NCI-H524 treated with DMSO at 0.1 percent for 48 hours (cell line): ENCODE results near the gene PSG2.
"Not testable (repeated sequence)": the region's sequence is repeated elsewhere in the genome, so short reads cannot be mapped to it uniquely, and the experiment has no call there.

Experiments used
- DNase-seq: peaks from one replicate; lab custom pipeline; 2025; lab: John Stamatoyannopoulos, UW

PSG2 gene

DNA sequence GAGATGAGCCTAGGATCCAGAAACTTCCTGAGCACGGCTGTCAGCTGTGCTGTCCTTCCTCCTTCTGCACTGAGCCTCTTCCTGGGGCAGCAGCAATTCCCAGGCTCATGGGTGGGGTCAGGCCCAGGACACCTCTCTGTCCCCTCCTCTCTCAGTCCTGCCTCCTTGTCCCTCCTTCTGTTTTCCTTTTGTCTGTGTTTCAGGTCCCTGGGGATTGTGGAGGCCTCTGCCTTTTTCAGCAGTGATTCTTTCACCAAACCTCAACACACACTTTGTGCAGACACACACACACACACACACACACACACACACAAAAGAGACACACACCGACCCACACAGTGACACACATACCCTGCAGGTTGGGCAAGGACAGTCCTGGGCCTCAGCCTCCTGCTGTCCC, at the start of gene PSG2:
Gene PSG2, minus strand, starts transcription at position 101 of the 400 bp plus-strand sequence. CDS start 132 bp downstream, outside the sequence.
- DNase-seq: not testable (repeated sequence)

DNA sequence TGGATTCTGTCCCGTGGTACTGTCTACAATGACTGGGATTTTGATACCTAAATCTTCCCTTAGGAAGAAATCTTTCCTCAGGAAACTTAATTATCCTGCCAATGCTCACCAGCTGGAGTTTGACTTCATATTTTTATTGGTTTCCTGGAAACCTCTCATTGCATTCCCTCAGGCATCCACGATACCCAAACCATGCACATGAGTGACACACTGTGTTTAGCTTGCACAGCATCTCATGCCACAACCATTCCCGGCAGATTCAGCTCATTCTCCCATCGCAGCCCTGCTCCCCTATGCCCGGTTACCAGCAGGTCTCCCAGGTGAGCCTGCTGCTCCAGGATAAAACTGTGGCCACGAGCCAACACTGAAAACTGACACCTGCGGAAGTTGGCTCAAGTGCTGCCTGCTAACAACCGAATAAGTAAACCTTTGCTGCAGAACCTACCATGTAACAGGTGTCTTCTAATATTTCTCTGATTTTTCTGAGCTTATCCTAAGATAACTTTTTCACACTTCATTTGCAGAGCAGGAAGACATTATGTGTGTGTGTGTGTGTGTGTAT, 48.9 kb upstream of the PSG2 start:
- not testable (repeated sequence) for DNase-seq

DNA sequence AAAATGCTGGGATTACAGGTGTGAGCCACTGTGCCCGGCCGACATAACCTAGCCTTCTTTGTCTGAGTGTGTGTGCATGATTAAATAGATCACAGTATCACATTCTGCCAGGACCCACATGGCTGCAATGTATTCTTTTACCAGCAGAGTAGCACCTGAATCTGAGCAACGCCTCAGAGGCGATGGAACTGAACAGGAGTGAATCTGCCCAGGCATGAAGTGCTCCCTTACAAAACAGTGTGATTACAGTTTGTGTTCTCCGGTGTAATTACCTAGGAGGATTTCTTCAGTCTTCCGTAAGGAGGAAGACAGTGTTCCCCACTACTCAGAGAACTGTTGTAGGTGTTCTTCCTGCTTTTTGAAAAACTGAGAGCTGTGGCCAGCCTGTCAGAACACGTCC, 46.7 kb upstream of the PSG2 start:
- not testable (repeated sequence) for DNase-seq

DNA sequence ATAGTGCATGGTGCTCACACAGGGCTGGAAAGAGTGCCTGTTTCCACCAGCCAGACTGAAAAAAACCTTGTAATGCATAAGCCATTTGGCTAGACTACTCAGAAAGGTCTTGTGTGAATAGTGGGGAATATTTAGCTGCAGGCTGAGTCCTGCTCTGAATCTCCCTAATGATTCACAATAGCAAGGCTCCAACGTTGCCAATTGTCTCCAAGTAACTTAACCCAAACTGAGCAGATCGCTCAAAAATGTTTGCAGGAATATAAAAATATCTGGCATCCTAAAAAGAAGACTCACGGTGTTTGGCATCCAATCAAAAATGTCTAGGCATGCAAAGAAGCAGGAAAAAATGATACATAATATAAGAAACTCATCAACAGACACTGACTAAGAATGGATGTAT, 44.8 kb upstream of the PSG2 start:
- not testable (repeated sequence) for DNase-seq

DNA sequence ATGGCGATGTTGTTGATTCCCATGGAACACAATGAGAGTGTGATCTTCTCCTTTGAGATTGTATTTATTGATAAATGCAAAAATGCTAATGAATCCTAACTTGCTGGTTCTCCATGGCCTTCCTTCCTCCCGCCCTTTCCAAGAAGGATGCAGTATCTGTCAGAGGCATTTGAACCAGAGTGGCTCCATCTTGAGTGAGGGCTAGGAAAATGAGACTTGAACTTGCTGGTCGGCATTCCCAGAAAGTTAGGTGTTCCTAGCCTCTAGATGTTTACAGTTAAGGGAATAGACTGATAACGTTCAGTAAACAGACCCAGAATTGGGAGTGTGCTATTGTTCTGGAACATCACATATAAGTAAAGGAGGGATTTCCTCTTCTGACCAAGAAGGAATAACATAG, 44.2 kb upstream of the PSG2 start:
- DNase-seq: no peak

DNA sequence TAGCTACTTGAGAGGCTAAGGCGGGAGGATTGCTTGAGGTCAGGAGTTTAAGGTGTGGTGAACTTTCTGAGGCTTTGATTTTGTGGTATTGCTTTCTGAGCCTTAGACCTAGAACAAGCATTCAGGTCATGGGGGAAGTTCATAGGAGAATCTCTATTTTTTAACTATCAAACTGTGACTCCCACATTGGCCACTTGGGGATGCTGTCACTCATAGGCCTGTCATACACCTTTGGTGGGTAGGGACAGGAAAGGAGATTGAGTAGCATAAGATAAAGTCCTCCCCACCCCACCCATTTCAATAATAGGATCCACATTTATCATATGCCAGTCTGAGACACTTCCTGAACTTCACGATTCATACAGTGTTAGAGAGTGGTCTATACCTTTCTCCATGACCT, 41.9 kb upstream of the PSG2 start:
- DNase-seq: no peak

DNA sequence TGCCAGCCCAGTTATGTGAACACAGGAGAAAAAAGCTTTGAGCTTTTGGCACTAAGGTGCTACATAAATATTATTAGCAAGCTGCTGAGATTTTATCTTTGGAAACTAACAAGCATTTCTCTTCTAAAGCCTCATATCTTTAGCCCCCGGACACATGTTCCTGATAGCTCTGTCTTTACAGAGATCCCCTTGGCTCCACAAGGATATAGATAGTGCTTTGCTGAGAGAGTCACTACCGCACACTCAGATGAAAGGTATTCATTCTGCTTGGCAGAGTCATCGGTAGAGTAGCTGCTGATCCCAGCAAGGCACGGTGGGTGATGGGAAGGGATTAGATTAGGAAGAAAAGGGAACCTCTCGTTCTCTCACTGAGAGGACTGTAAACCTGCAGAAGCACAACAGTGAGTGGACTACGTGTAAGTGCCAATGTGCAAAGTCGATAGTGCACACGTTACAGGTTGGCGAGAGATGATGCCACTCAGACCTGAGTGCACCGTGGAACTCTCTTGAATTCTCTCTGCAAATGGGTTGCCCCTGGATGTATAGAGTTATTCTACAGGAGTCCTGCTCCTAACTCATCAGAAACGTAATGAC, 38.0 kb upstream of the PSG2 start:
- DNase-seq: not testable (repeated sequence)

DNA sequence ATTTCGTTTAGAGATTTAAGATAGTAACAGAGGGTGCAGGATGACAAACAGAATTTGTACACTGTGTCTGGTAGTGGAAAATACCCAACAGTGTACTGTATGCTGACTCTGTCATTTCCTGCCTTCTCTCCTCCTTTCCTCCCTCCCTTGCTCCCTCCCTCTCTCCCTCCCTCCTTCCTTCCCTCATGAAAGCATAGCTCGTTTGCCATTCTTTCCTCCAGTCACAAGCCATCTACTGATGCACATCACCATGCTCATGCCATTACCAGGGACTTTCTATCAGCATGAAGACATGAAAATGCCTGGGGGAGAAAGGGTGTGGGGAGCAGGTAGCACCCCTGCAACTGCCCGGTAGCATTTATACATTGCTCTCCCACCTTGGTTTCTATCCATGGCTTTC, 37.0 kb upstream of the PSG2 start:
- not testable (repeated sequence) for DNase-seq

DNA sequence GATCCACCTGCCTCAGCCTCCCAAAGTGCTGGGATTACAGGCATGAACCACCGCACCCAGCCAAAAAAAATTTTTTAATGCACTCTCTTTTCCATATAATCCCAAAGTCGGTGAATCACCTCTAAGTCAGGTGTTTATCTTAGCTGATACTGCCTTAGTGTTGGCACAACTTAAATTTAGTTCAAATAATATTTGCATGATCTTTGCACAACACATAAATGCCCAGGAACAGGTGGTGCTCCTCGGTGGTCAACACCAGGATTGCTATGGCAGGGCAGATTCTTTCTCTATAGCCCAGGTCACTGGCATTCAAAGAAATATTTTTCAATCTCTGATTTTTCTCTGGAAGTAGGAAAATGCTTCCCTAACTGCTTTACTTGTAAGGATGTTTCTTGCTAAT, 33.9 kb upstream of the PSG2 start:
- DNase-seq: not testable (repeated sequence)

DNA sequence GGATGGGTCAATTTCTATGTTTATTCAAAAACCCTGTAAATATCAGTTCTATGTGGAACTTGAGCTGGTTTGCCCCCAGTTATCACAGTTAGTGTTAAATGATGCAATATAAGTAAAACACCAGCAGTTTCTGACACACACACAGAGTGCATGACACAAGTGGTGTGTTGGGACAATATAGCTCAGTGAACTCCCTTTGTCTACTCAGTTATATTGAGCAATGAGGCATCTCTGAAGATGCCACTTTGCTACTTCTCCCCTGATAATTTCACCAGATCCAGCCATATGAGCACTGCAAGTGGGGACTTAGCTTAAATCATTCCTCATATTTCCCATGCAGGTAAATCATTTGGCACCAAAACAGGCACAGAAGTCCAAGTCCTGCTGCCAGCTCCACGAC, 33.0 kb upstream of the PSG2 start:
- DNase-seq: not testable (repeated sequence)

DNA sequence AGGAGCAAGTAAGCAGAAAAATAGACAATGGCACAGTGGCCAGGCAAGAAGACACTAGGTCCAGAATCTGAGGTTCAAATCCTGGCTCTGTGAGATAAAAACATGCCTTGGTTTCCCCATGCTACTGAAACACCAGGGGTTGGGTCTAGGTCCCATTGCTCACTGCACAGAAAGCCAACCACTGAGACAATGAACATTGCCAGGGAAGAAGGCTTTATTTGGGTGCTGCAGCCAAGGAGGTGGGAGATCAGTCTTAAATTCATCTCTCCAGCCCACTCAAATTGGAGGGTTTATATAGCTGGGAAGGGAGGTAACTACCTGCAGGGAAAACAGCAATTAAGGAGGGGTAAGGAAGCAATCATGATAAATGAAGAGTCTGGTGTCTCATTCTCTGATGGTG, 32.6 kb upstream of the PSG2 start:
- DNase-seq: not testable (repeated sequence)

DNA sequence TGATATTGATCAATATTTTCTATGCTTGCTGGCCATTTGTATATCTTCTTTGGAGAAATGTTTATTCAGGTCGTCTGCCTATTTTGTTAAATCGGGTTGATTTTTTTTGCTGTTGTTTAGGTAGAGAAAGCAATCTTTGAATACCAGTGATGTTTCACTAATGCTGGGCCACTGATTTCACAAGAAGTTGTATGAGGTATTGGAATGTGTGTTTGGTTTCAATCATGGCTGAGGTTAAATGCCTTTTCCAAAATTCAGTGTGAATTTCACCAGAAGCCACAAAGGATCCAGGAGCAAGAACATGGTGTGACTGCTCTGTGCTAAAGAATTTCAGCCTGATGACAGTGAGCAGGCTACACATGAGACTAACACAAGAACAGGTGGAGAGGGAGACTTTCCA, 32.1 kb upstream of the PSG2 start:
- not testable (repeated sequence) for DNase-seq

DNA sequence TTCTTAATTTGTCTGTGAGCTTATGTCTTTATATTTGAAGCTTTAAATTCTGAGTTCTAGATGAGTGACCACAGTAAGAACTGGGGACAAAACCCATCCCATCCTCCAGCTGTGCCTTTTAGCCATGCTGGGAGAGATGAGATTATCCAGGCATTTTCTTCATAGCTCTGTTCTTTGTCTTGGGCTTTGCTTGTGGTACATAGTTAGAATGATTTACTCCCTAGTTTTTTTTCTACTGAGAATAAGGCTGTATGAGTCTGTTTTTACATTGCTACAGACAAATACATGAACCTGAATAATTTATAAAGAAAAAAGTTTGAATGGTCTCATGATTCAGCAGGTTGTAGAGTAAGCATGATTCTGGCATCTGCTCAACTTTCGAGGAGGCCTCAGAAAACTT, 24.9 kb upstream of the PSG2 start:
- DNase-seq: not testable (repeated sequence)

DNA sequence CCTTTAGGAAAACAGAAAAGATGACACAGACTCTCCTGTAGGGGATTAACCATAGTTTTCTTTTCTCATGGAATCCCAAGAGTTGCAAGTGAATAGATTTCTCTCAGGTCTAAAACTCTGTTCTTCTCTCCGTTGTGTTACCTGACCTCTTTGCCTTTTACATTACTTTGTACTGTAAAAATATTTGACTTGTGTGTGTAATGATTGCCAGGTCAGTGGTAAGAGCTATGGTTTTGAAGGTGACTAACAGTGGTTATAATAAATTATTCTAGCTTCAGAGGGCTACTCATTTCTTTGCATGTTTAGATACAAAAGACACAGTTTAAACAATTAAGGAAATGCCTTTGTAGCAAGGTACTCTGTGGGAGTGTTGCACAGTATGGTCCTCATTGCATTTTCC, 23.0 kb upstream of the PSG2 start:
- no peak for DNase-seq

DNA sequence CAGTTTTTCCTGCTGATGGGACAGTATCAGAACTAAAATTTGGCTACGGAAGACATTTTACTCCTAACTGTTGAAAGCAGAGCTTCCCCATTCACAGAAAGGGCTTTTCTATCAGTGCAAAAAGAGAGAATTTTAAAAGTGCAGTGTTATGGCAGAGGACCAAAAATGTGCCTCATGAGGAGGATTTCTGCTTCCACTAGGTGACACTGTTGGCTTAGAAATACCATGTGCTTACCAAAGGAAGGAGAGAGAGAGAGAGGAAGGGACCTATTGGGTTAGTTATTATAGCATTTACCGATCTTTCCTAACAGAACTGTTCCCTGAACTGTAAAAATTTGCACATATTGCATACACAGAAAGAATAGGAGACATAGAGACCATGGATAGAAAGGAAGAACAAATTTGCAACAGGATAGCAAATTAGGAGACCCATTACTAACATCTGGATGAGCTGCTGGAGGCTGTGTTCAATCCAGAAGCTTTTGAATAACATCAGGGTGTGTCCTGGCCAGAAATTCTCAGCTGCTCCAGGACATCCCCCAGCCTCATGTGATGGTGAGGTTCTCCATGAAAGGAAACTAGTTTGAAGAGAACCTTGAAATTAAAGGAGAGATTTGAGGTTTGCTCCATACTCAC, 21.8 kb upstream of the PSG2 start:
- DNase-seq: not testable (repeated sequence)

DNA sequence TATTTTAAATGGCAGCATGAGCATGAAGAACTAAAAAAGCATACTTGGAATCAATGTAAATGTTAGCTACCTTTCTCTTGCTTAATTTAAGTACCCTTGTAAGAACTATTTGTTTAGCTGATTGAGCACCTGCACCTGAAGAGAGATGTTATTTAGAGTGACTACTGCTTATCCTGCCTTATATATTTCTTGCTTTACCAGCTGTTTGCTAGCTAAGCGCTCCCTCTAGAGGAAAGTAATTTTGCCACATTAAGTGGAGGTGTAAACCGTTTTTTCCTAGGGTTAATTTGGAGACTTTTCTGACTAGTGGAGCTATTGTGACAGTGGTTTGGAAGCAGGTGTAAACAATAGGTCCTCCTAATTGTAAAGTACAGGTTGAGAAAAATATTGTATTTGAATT, 19.4 kb upstream of the PSG2 start:
- DNase-seq: no peak

DNA sequence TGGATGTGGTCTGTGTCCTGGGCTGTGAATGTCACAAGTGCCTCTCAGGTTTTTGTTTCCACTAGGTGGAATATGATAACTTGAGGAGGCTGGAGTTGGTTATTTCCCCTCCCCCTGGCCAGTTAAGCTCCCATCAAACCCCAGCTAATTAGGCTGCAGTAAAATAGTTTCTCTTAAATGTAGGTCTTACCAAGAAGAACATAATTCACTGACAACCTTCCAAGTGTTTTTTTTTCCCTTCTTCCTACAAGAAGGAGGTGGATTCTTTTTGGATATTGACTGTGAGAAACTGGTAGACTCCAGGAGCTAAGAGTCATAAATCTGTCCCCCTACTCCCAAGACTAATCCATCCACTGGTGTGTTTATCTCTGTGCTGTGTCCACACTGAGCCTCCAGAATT, 15.9 kb upstream of the PSG2 start:
- DNase-seq: not testable (repeated sequence)

DNA sequence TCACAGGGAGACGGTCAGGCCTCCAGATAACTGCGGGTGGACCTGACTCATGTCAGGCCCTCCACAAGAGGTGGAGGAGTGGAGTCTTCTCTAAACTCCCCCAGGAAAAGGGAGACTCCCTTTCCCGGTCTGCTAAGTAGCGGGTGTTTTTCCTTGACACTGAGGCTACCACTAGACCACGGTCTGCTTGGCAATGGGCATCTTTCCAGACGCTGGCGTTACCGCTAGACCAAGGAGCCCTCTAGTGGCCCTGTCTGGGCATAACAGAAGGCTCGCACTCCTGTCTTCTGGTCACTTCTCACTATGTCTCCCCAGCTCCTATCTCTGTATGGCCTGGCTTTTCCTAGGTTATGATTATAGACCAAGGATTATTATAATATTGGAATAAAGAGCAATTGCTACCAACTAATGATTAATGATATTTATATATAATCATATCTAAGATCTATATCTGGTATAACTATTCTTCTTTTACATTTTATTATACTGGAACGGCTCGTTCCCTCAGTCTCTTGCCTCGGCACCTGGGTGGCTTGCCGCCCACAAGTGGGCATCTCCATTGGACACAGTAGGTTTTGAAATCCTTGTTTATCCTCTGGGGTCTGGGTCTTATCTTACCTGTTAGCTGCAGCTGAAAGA, 5.3 kb upstream of the PSG2 start:
- not testable (repeated sequence) for DNase-seq

DNA sequence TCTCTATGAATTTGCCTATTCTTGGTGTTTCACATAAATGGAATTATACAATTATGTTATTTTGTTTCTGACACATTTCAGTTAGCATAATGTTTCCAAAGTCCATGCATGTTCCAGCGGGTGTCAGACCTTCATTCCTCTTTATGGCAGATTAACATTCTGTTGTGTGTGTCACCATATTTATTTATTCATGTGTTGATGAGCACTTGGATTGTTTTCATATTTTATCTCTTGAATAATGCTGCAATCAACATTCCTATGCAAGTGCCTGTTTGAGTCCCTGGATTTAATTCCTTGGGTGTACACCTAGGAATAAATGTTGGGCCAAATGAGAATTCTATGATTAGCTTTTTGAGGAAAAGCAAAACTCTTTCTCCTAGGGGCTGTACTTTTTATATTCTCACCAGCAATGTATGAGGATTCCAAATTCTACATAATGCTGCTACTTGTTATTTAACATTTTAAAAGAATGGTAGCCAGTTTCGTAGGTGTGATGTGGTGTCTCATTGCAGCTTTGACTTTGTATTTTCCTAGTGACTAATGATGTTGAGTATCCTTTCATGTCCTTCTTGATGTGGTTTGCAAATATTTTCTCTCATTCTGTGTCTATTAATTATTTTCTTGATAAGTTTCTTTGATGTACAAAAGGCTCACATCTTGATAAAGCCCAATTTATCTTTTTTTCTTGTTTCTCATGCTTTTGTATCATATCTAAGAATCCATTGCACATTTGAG, 3.5 kb upstream of the PSG2 start:
- DNase-seq: not testable (repeated sequence)

DNA sequence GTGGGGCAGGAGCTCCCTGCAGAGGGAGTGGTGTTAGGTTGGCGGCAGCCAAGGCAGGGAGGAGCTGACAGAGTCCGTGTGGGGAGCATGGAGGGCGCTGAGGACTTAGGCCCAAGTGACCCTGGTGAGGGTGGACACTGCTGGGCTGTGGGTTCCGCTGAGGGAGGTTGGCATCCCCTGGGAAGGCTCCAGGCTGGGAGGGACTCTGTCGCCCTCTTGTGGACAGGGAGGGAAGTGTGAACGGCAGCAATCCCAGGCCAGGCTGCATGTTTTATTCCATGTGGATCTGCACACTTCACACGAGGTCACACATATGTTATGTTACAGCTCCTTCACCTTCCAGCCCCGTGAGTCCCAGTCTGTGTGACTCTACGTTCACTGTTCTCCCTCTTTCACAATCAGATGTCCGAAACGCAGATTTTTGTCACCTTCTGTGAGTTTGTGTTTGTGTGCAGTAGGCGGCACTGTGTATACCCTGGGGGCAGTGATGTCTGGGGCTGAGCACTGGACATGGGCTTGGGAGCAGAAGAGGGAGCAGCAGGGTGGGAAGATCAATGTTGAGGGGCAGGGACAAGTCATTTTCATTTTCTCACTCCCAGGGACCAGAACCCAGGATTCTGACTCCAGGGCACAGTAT, 1.8 kb upstream of the PSG2 start:
- DNase-seq: not testable (repeated sequence)

DNA sequence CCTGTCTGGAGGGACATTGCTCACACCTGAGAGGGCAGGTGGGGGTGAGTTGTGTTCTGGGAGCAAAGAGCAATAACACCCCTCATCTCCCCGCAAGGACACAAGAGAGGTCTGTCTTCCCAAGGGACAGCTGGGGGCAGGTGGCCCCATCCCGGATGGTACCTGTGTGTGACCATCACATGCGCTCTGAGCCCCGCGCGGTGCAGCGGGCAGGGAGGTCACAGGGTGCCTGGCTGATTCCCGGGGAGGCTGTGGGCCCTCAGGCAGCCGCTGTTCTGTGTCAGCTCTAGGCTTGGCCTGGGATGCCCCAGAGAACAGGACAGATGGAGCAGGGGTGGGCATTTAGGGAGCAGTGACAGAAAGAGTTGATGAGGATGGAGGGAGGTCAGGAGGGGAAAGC, 1.2 kb upstream of the PSG2 start:
- not testable (repeated sequence) for DNase-seq

DNA sequence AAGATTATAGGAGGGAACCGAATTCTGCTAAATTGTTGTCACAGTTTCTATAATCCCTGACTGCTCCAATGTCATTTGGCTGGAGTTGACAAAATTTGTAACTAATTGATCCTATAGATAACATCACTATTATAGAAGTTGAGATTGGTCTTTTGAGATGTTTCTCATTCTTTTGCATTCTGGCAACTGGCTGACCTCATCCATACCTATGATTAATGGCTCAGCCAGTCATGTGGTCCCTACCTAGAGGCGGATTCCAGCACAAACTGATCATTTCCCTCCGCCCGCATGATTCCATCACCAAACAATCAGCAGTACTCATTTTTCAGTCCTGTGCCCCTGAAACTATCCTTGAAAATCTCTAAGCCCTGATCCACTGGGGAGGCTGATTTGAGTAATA, 4.2 kb downstream of the PSG2 start:
- no peak for DNase-seq
